OCI-LY3 (cell line): ENCODE results near the gene SUV39H1.

Experiments
- H2AFZ ChIP-seq: fragments of 200-600, 300-600 bp; shearing (Covaris generic); 2 replicates; pipeline ENCODE4 v1.6.0; 2014; ENCODE audit warnings: antibody characterized with exemption, low read depth, low read length
- H3K27ac ChIP-seq: fragments of 200-600, 300-600 bp; sonication (generic); 2 replicates; pipeline ENCODE4 v1.5.1; 2014; ENCODE audit warnings: mild to moderate bottlenecking, low read length, moderate library complexity, mixed read lengths
- H3K27me3 ChIP-seq: fragments of 200-600, 300-600 bp; sonication (generic); 2 replicates; pipeline ENCODE4 v1.6.1; 2014; ENCODE audit warnings: low read depth, low read length, mixed read lengths
- H3K36me3 ChIP-seq: fragments of 200-600, 300-600 bp; sonication (generic); replicated peaks from 2 replicates; pipeline ENCODE3; 2014; ENCODE audit warnings: low read depth, low read length, mixed read lengths
- H3K4me1 ChIP-seq: fragments of 300-600, 200-600 bp; sonication (generic); 2 replicates; pipeline ENCODE4 v1.6.1; 2014; ENCODE audit warnings: low read length, mixed read lengths
- H3K4me2 ChIP-seq: fragments of 200-600, 300-600 bp; sonication (generic); 2 replicates; pipeline ENCODE4 v1.6.1; 2014; ENCODE audit warnings: low read length, mixed read lengths
- H3K4me3 ChIP-seq: fragments of 300-600, 200-600 bp; sonication (generic); 2 replicates; pipeline ENCODE4 v1.5.1; 2014; ENCODE audit warnings: antibody characterized with exemption, mild to moderate bottlenecking, low read length, moderate library complexity
- H3K79me2 ChIP-seq: fragments of 300-600, 200-600 bp; shearing (Covaris generic); 2 replicates; pipeline ENCODE4 v1.6.1; 2014; ENCODE audit warnings: mild to moderate bottlenecking, low read length, mixed read lengths
- H3K9ac ChIP-seq: fragments of 300-600, 200-600 bp; shearing (Covaris generic); 2 replicates; pipeline ENCODE4 v1.6.0; 2014; ENCODE audit warnings: mild to moderate bottlenecking, low read length, moderate library complexity
- H3K9me3 ChIP-seq: fragments of 200-600, 300-600 bp; shearing (Covaris generic); 2 replicates; pipeline ENCODE4 v1.6.1; 2014; ENCODE audit warnings: low read length, mixed read lengths; ENCODE audit not compliant: insufficient read depth
- H4K20me1 ChIP-seq: fragments of 200-600, 300-600 bp; sonication (generic); 2 replicates; pipeline ENCODE4 v1.6.1; 2016; ENCODE audit warnings: low read length, mixed read lengths; ENCODE audit not compliant: insufficient read depth
- EZH2phosphoT487 ChIP-seq: fragments of 200-600 bp; shearing (Covaris generic); IDR thresholded peaks from 2 replicates; pipeline ENCODE4 v1.6.1; 2018; ENCODE audit warnings: antibody characterized with exemption, mixed run types, low read depth
- TF ChIP-seq, protein P1 (sequence below): fragments of 200-600, 300-600 bp; sonication (generic); IDR thresholded peaks from 2 replicates; pipeline ENCODE4 v1.5.1; 2014; ENCODE audit warnings: antibody characterized with exemption, low read length, low read depth

Gene SUV39H1

DNA sequence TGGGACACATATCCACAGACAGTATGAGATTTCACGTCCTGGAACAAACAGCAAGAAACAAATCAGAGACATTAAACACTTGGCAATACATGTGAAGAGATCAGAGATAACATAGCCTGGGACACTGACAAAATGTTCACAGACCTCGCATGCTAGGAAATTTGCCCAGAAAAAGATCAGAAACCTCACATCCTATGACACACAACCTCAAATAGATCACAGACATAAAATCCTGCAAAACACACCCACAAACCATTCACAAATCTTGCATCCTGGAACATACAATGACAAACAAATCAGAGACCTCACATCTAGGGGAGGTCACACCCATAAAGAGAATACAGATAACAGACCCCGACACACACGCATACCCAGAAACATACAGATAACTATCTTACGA lies 18.0 kb downstream of the SUV39H1 start:
- TF ChIP-seq, protein P1, sequence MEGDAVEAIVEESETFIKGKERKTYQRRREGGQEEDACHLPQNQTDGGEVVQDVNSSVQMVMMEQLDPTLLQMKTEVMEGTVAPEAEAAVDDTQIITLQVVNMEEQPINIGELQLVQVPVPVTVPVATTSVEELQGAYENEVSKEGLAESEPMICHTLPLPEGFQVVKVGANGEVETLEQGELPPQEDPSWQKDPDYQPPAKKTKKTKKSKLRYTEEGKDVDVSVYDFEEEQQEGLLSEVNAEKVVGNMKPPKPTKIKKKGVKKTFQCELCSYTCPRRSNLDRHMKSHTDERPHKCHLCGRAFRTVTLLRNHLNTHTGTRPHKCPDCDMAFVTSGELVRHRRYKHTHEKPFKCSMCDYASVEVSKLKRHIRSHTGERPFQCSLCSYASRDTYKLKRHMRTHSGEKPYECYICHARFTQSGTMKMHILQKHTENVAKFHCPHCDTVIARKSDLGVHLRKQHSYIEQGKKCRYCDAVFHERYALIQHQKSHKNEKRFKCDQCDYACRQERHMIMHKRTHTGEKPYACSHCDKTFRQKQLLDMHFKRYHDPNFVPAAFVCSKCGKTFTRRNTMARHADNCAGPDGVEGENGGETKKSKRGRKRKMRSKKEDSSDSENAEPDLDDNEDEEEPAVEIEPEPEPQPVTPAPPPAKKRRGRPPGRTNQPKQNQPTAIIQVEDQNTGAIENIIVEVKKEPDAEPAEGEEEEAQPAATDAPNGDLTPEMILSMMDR = no peak
- no peak for TF ChIP-seq EZH2phosphoT487
- H3K9me3 ChIP-seq = no peaks in the 10 kb centered on the region
- no peaks in the 10 kb centered on the region for H3K79me2 ChIP-seq
- no peak overlapping the region for H3K27ac ChIP-seq
- H3K27me3 ChIP-seq = no peaks in the 10 kb centered on the region
- H3K36me3 ChIP-seq = peaks cover 2% of the 10 kb centered on the region
- H3K4me1 ChIP-seq = no peaks in the 10 kb centered on the region
- no peak overlapping the region for H2AFZ ChIP-seq
- no peak overlapping the region for H3K9ac ChIP-seq
- H3K4me2 ChIP-seq = no peak overlapping the region
- H3K4me3 ChIP-seq = no peak overlapping the region
- no peaks in the 10 kb centered on the region for H4K20me1 ChIP-seq

DNA sequence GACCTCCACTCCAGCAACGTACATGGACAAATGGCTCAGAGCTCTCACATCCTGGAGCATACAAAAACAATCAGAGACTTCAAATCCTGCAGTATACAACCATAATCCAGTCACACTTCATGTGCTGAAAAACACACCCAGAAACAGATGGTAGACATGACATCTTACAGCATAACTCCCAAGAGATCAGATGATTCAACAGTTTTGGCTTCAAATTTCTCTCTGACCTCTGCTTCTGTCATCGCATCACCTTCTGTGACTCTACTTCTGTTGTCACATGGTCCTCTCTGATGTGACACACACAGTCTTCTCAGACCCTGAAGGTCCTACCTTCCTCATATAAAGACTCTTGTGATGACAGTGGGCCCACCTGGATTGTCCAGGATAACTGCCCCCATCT lies 18.5 kb downstream of the SUV39H1 start:
- no peak overlapping the region for H3K4me2 ChIP-seq
- H3K4me3 ChIP-seq = no peak overlapping the region
- H3K27me3 ChIP-seq = no peaks in the 10 kb centered on the region
- TF ChIP-seq, protein P1 = no peak
- TF ChIP-seq EZH2phosphoT487 = no peak
- no peak overlapping the region for H3K27ac ChIP-seq
- no peaks in the 10 kb centered on the region for H4K20me1 ChIP-seq
- no peak overlapping the region for H3K9ac ChIP-seq
- no peak overlapping the region for H2AFZ ChIP-seq
- H3K9me3 ChIP-seq = no peaks in the 10 kb centered on the region
- no peaks in the 10 kb centered on the region for H3K4me1 ChIP-seq
- no peaks in the 10 kb centered on the region for H3K79me2 ChIP-seq
- H3K36me3 ChIP-seq = no peaks in the 10 kb centered on the region

DNA sequence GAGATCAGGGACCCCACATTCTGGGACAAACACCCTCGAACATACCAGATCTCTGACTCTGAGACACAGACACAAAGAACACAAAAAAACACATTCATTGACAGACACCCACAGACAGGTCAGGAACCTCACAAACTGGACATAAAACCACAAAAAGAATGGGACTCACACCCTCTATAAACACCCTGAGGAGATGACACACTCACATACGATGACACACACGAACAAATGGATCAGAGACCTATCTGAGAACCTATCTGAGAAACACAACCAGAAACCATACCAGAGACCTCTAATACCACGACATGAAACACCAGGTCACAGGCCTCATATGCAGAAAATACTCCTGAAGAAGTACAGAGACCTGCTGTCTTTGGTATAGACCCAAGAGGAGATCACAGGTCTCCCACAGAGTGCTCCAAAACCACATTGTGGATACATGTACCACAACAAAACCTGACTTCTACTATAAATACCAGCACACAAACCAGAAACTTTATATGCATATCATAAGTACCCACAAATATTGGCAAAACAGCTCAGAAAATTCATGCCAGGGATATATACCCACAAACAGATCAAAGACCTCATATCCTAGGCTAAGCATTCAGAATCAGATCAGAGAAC lies 19.5 kb downstream of the SUV39H1 start:
- no peak overlapping the region for H3K9ac ChIP-seq
- H2AFZ ChIP-seq = no peak overlapping the region
- H3K4me2 ChIP-seq = no peak overlapping the region
- no peaks in the 10 kb centered on the region for H3K27me3 ChIP-seq
- H3K9me3 ChIP-seq = no peaks in the 10 kb centered on the region
- no peak overlapping the region for H3K27ac ChIP-seq
- no peak for TF ChIP-seq EZH2phosphoT487
- TF ChIP-seq, protein P1 = no peak
- no peaks in the 10 kb centered on the region for H3K4me1 ChIP-seq
- no peaks in the 10 kb centered on the region for H3K79me2 ChIP-seq
- no peak overlapping the region for H3K4me3 ChIP-seq
- H3K36me3 ChIP-seq = no peaks in the 10 kb centered on the region
- no peaks in the 10 kb centered on the region for H4K20me1 ChIP-seq

DNA sequence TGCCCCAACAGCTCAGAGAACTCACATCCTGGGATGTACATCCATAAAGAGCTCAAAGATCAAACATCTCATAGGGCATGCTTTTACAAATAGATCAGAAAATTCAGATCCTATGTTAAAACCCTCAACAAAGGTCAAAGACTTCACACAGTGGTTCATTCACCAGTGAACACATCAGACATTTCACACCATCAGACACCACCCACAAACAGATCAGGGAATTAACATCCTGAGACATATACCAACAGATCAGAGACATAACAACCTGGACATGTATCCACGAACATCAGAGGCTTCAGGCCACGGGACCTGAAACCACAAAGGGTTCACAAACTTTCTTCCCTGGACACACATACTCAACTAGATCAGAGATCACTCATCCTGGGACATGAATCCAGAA lies 23.4 kb downstream of the SUV39H1 start:
- H3K27me3 ChIP-seq = no peaks in the 10 kb centered on the region
- TF ChIP-seq, protein P1 = no peak
- no peak for TF ChIP-seq EZH2phosphoT487
- no peaks in the 10 kb centered on the region for H3K79me2 ChIP-seq
- no peak overlapping the region for H3K9ac ChIP-seq
- no peaks in the 10 kb centered on the region for H3K36me3 ChIP-seq
- H3K27ac ChIP-seq = no peak overlapping the region
- H3K4me3 ChIP-seq = no peak overlapping the region
- H3K9me3 ChIP-seq = no peaks in the 10 kb centered on the region
- H3K4me2 ChIP-seq = no peak overlapping the region
- H4K20me1 ChIP-seq = no peaks in the 10 kb centered on the region
- no peaks in the 10 kb centered on the region for H3K4me1 ChIP-seq
- H2AFZ ChIP-seq = no peak overlapping the region
